ENCODE measurements around the gene WDPCP.

DNA sequence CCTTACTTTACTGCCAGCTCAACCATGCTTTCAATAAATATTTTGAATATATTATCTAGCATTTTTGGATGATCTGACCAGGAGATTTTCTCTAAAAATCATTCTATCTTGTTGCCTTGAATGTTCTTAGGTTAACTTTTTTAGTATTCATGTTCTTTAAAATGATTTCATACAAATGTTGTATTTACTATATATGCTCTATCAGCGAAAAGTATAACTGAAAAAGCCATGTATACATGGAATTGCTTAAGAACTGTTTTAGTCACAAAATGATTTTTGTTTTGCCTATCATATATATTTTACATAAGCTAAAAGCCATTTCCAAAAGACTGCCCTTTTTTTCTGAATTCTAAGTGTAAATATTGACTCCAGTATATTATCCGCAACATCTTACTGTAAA, 213.9 kb downstream of the WDPCP start:
- TF ChIP-seq, protein P1, sequence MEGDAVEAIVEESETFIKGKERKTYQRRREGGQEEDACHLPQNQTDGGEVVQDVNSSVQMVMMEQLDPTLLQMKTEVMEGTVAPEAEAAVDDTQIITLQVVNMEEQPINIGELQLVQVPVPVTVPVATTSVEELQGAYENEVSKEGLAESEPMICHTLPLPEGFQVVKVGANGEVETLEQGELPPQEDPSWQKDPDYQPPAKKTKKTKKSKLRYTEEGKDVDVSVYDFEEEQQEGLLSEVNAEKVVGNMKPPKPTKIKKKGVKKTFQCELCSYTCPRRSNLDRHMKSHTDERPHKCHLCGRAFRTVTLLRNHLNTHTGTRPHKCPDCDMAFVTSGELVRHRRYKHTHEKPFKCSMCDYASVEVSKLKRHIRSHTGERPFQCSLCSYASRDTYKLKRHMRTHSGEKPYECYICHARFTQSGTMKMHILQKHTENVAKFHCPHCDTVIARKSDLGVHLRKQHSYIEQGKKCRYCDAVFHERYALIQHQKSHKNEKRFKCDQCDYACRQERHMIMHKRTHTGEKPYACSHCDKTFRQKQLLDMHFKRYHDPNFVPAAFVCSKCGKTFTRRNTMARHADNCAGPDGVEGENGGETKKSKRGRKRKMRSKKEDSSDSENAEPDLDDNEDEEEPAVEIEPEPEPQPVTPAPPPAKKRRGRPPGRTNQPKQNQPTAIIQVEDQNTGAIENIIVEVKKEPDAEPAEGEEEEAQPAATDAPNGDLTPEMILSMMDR (IDR thresholded peaks at IDR 0.05), result no peak
- no peak for TF ChIP-seq EZH2 (IDR thresholded peaks at IDR 0.05; ENCODE audit: borderline replicate concordance, insufficient read depth, low read depth, low read length, poor library complexity, severe bottlenecking)

Measured in B cell (primary cell).